Measurements from ENCODE around the gene OXNAD1. TPM values are rescaled to one million over a fixed set of nuclear protein-coding genes. Genes with fewer than 3 reads are reported as not detected.

Gene OXNAD1
- polyA plus RNA-seq, 3 donors, result 16.6 to 22.3 (median 20.1) TPM

GRCh38 chr3:16242177-16242576 is 22.8 kb upstream of the OXNAD1 start:
- no peak for DNase-seq

GRCh38 chr3:16243706-16244490 is 21.1 kb upstream of the OXNAD1 start:
- DNase-seq, result peak; percentile 28

GRCh38 chr3:16245609-16246008 is 19.4 kb upstream of the OXNAD1 start:
- DNase-seq, result no peak

- DNase-seq, result peak; percentile 78
Measured at GRCh38 chr3:16247282-16248061, 17.5 kb upstream of the OXNAD1 start.

GRCh38 chr3:16248556-16248955 is 16.5 kb upstream of the OXNAD1 start:
- no peak for DNase-seq

GRCh38 chr3:16249336-16249735 is 15.7 kb upstream of the OXNAD1 start:
- no peak for DNase-seq

GRCh38 chr3:16249886-16250285 is 15.1 kb upstream of the OXNAD1 start:
- no peak for DNase-seq

- no peak for DNase-seq
Measured at GRCh38 chr3:16251316-16252085, 13.5 kb upstream of the OXNAD1 start.

GRCh38 chr3:16252243-16252978 is 12.6 kb upstream of the OXNAD1 start:
- DNase-seq, result no peak

GRCh38 chr3:16252988-16253387 is 12.0 kb upstream of the OXNAD1 start:
- DNase-seq, result no peak

GRCh38 chr3:16253601-16254000 is 11.4 kb upstream of the OXNAD1 start:
- DNase-seq, result no peak

GRCh38 chr3:16254916-16255315 is 10.1 kb upstream of the OXNAD1 start:
- no peak for DNase-seq

- no peak for DNase-seq
Measured at GRCh38 chr3:16255326-16255725, 9.7 kb upstream of the OXNAD1 start.

GRCh38 chr3:16255726-16256125 is 9.3 kb upstream of the OXNAD1 start:
- no peak for DNase-seq

GRCh38 chr3:16257309-16257708 is 7.7 kb upstream of the OXNAD1 start:
- DNase-seq, result no peak

GRCh38 chr3:16258177-16258576 is 6.8 kb upstream of the OXNAD1 start:
- DNase-seq, result no peak

GRCh38 chr3:16258866-16259265 is 6.1 kb upstream of the OXNAD1 start:
- DNase-seq, result no peak

- DNase-seq, result no peak
Measured at GRCh38 chr3:16260046-16260445, 5.0 kb upstream of the OXNAD1 start.

- no peak for DNase-seq
Measured at GRCh38 chr3:16262174-16262573, 2.8 kb upstream of the OXNAD1 start.

- peak; percentile 8 for DNase-seq
Measured at GRCh38 chr3:16264174-16264707, 771 bp upstream of the OXNAD1 start.

- DNase-seq, result no peak
Measured at GRCh38 chr3:16265455-16265786, 409 bp downstream of the OXNAD1 start.

GRCh38 chr3:16266714-16267113 is 1.7 kb downstream of the OXNAD1 start:
- no peak for DNase-seq

All from renal pelvis (tissue), 4 donors.